D721Med (cell line): ENCODE results near the gene TICRR.
"Not testable (repeated sequence)": the region's sequence is repeated elsewhere in the genome, so short reads cannot be mapped to it uniquely, and the experiment has no call there.

ENCODE experiments used
- DNase-seq: peaks from one replicate; pipeline ENCODE4 v3.0.0; 2011; ENCODE audit warnings: low spot score; ENCODE audit not compliant: insufficient read length
- FAIRE-seq: peaks from 2 replicates; lab custom pipeline; 2011; peaks lifted over from hg19 to GRCh38; lab: Jason Lieb, UNC
- TF ChIP-seq, protein P1 (sequence below): IDR thresholded peaks from 2 replicates; pipeline ENCODE4 v1.5.1; 2012; ENCODE audit warnings: mild to moderate bottlenecking, control low read depth; ENCODE audit not compliant: insufficient read depth; ENCODE audit errors: missing control alignments

Gene TICRR

DNA sequence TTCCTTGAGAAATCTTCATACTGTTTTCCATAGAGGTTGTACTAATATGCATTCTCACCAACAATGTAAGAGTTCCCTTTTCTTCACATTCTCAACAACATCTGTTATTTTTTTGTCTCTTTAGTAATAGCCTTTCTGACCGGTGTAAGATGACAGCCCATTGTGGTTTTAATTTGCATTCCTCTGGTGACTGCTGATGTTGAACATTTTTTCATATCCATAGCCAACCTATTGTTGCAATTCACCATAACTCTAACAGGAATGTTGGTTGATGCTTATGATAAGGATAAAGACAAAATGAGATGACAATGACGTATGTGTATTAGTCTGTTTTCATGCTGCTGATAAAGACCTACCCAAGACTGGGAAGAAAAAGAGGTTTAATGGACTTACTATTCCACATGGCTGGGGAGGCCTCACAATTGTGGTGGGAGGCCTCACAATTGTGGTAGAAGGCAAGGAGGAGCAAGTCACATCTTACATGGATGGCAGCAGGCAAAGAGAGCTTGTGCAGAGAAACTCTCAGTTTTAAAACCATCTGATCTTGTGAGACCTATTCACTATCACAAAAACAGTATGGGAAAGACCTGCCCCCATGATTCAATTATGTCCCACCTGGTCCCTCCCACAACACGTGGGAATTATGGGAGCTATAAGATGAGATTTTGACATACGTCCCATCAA lies 41.3 kb upstream of the TICRR start:
- DNase-seq (no peak), FAIRE-seq (no peak)
- TF ChIP-seq, protein P1, sequence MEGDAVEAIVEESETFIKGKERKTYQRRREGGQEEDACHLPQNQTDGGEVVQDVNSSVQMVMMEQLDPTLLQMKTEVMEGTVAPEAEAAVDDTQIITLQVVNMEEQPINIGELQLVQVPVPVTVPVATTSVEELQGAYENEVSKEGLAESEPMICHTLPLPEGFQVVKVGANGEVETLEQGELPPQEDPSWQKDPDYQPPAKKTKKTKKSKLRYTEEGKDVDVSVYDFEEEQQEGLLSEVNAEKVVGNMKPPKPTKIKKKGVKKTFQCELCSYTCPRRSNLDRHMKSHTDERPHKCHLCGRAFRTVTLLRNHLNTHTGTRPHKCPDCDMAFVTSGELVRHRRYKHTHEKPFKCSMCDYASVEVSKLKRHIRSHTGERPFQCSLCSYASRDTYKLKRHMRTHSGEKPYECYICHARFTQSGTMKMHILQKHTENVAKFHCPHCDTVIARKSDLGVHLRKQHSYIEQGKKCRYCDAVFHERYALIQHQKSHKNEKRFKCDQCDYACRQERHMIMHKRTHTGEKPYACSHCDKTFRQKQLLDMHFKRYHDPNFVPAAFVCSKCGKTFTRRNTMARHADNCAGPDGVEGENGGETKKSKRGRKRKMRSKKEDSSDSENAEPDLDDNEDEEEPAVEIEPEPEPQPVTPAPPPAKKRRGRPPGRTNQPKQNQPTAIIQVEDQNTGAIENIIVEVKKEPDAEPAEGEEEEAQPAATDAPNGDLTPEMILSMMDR: no peak

GRCh38 chr15:89539027-89539426 lies 36.2 kb upstream of the TICRR start:
- TF ChIP-seq, protein P1: no peak

DNA sequence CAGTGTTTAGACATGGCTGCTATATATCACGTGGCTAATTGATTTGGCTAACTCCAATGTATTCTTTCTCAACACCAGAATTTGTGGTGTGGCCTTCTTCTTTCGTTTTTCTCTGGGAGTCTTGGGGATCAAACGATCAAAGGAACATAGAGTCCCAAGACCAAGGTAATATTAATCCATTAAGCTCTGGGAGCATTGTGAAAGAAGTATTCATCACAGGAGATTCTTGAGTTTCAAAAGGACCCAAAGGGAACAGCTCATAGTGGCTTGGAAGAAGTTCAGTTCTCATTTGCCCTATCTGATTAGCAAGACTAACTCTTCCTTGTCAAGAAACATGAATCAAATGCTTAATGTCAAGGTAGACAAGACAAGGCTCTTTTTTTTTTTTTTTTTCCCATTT lies 32.9 kb upstream of the TICRR start:
- DNase-seq (no peak), FAIRE-seq (no peak)
- TF ChIP-seq, protein P1: no peak

More at GRCh38 chr15:89539027-89539426, 36.2 kb upstream of the TICRR start:
- DNase-seq: no peak
- FAIRE-seq: no peak

DNA sequence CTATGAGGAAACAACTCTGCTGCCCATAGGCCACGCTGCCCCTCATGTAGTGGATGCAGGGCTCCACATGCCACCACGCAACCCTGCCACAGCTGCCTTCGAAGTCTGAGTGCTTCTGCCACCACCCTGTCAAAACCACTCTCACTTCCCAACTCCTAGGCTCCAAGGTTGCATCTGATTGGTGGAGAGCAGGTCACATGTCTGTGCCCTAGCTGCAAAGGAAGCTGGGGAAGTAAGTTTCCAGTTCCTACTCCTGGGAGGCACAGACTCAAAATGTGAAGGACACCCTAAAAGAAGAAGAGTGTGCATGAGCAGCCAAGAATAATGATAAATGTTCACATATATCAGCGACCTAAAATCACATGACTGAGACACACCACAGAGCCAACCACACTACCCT lies 31.9 kb upstream of the TICRR start:
- DNase-seq: no peak
- TF ChIP-seq, protein P1: no peak
- FAIRE-seq: no peak

DNA sequence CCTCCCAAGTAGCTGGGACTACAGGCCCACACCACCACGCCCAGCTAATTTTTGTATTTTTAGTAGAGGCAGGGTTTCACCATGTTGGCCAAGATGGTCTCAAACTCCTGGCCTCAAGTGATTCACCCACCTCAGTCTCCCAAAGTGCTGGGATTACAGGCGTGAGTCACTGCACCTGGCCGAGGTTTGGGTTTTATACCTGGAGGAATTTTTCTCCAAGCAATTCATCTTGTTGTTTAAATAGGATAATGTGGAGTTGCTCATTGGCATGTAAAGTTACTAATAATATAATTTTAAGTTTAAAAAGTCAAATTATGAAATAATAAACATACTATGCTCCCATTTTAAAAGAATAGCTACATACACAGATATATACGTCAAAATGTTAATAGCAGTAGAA lies 26.1 kb upstream of the TICRR start:
- not testable (repeated sequence) for FAIRE-seq, DNase-seq

- DNase-seq (no peak), FAIRE-seq (no peak)
- TF ChIP-seq, protein P1: no peak
These were observed 24.8 kb upstream of the TICRR start for GRCh38 chr15:89550427-89550826.

DNA sequence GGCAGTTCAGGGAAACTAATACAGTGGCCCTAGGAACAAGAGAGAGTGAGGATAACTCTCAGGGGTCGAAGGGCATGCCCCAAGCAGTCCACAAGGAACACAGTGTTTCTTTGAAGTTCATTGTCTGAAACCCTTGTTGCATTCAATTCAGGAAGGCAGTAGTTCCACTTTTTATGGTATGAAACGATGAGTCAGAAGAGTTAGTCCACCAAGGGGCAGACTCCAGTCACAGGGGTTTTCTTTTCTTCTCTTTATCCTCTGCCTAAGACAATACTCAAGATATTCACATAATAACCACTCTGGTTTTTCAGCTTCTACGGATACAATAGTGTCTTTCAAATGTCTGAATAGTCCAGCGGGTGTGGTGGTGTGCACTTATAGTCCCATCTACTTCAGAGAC lies 23.7 kb upstream of the TICRR start:
- FAIRE-seq (no peak), DNase-seq (no peak)
- TF ChIP-seq, protein P1: no peak
